HEK293 (cell line): ENCODE results near the gene HYAL3.

ENCODE experiments used
- CTCF ChIA-PET: fragments of 350-600 bp; formaldehyde crosslinking; extraction: SDS; loops from one replicate; lab custom pipeline; 2021; ENCODE audit warnings: antibody characterized with exemption; lab: Yijun Ruan, JAX
- POLR2A ChIA-PET: fragments of 300-600 bp; formaldehyde crosslinking; extraction: SDS; loops from one replicate; lab custom pipeline; 2020; ENCODE audit warnings: antibody characterized with exemption, inconsistent platforms; lab: Yijun Ruan, JAX
- H3K27ac ChIP-seq: fragments of 200-500 bp; sonication (Bioruptor generic); 2 replicates; pipeline ENCODE4 v1.5.1; 2014; ENCODE audit warnings: low read depth, low read length, control low read depth, inconsistent platforms; ENCODE audit errors: extremely low read depth
- H3K36me3 ChIP-seq, 2 experiments: fragments of 200-500 bp in 1 of 2; sonication (Bioruptor generic) in 1 of 2; 1 replicate in 1 of 2; 2 replicates in 1 of 2; pipeline ENCODE4 v1.5.1; 2014 to 2017; ENCODE audit warnings: inconsistent platforms in 2 of 2, low read length in 2 of 2; ENCODE audit not compliant: control insufficient read depth in 2 of 2, insufficient read depth in 1 of 2
- H3K4me1 ChIP-seq: fragments of 200-500 bp; sonication (Bioruptor generic); 2 replicates; pipeline ENCODE4 v1.5.1; 2014; ENCODE audit warnings: mild to moderate bottlenecking, low read length, inconsistent platforms; ENCODE audit not compliant: control insufficient read depth, insufficient read depth
- H3K4me3 ChIP-seq: 2 replicates; pipeline ENCODE4 v1.5.1; 2011; ENCODE audit warnings: low read depth, mild to moderate bottlenecking, control low read depth, low read length, moderate library complexity
- H3K9me3 ChIP-seq: fragments of 200-500 bp; sonication (Bioruptor generic); 2 replicates; pipeline ENCODE4 v1.5.1; 2014; ENCODE audit warnings: low read depth, low read length, inconsistent platforms; ENCODE audit not compliant: control insufficient read depth, insufficient read depth
- EGR2 ChIP-seq: fragments of 450-650 bp; formaldehyde crosslinking; IDR thresholded peaks from 2 replicates; pipeline ENCODE4 v1.5.1; 2016; ENCODE audit warnings: low read depth, missing biosample characterization, missing genetic modification characterization
- HIC1 ChIP-seq: fragments of 450-650 bp; formaldehyde crosslinking; IDR thresholded peaks from 2 replicates; pipeline ENCODE4 v1.5.1; 2016; ENCODE audit warnings: missing biosample characterization, missing genetic modification characterization
- OVOL3 ChIP-seq: fragments of 450-650 bp; formaldehyde crosslinking; IDR thresholded peaks from 2 replicates; pipeline ENCODE4 v1.5.1; 2016; ENCODE audit warnings: missing biosample characterization, missing genetic modification characterization
- PATZ1 ChIP-seq: fragments of 450-650 bp; formaldehyde crosslinking; IDR thresholded peaks from 2 replicates; pipeline ENCODE4 v1.5.1; 2016; ENCODE audit warnings: missing biosample characterization, missing genetic modification characterization
- RBAK ChIP-seq: fragments of 450-650 bp; formaldehyde crosslinking; IDR thresholded peaks from 2 replicates; pipeline ENCODE4 v1.5.1; 2016; ENCODE audit warnings: missing biosample characterization, missing genetic modification characterization
- SETDB1 ChIP-seq: IDR thresholded peaks from one replicate; pipeline ENCODE4 v1.6.1; 2017; ENCODE audit warnings: mild to moderate bottlenecking, low read length, moderate library complexity, mixed read lengths; ENCODE audit not compliant: insufficient read length
- SP3 ChIP-seq: fragments of 450-650 bp; formaldehyde crosslinking; IDR thresholded peaks from 2 replicates; pipeline ENCODE4 v1.5.1; 2016; ENCODE audit warnings: missing biosample characterization, missing genetic modification characterization
- TCF7L2 ChIP-seq: IDR thresholded peaks from 2 replicates; pipeline ENCODE4 v1.6.1; 2011; ENCODE audit warnings: low read depth, mild to moderate bottlenecking, inconsistent platforms, low read length, moderate library complexity, borderline replicate concordance
- TSHZ1 ChIP-seq: fragments of 450-650 bp; formaldehyde crosslinking; IDR thresholded peaks from 2 replicates; pipeline ENCODE4 v1.5.1; 2016; ENCODE audit warnings: missing biosample characterization, missing genetic modification characterization, borderline replicate concordance
- WT1 ChIP-seq: fragments of 450-650 bp; formaldehyde crosslinking; IDR thresholded peaks from 2 replicates; pipeline ENCODE4 v1.5.1; 2016; ENCODE audit warnings: missing biosample characterization, missing genetic modification characterization
- ZBTB49 ChIP-seq: fragments of 450-650 bp; formaldehyde crosslinking; IDR thresholded peaks from 2 replicates; pipeline ENCODE4 v1.5.1; 2016; ENCODE audit warnings: missing biosample characterization, missing genetic modification characterization, low read depth
- ZFP3 ChIP-seq: fragments of 450-650 bp; formaldehyde crosslinking; IDR thresholded peaks from 2 replicates; pipeline ENCODE4 v1.5.1; 2016; ENCODE audit warnings: low read depth, missing biosample characterization, missing genetic modification characterization
- ZNF16 ChIP-seq: fragments of 450-650 bp; formaldehyde crosslinking; IDR thresholded peaks from 2 replicates; pipeline ENCODE4 v1.5.1; 2016; ENCODE audit warnings: low read depth, missing biosample characterization, missing genetic modification characterization
- ZNF449 ChIP-seq: fragments of 450-650 bp; formaldehyde crosslinking; IDR thresholded peaks from 2 replicates; pipeline ENCODE4 v1.5.1; 2017; ENCODE audit warnings: missing biosample characterization, mild to moderate bottlenecking, missing genetic modification characterization, moderate library complexity
- ZNF555 ChIP-seq: fragments of 450-650 bp; formaldehyde crosslinking; conservative IDR thresholded peaks from 2 replicates; pipeline ENCODE4 v1.5.1; 2017; ENCODE audit warnings: missing biosample characterization, mild to moderate bottlenecking, missing genetic modification characterization, inconsistent platforms
- ZNF596 ChIP-seq: fragments of 450-650 bp; IDR thresholded peaks from 2 replicates; pipeline ENCODE4 v1.5.0; 2018; ENCODE audit warnings: missing biosample characterization, mild to moderate bottlenecking, missing genetic modification characterization, moderate library complexity
- ZNF610 ChIP-seq: fragments of 450-650 bp; formaldehyde crosslinking; IDR thresholded peaks from 2 replicates; pipeline ENCODE4 v1.5.1; 2016; ENCODE audit warnings: missing biosample characterization, missing genetic modification characterization, borderline replicate concordance
- ZNF658 ChIP-seq: fragments of 450-650 bp; formaldehyde crosslinking; IDR thresholded peaks from 2 replicates; pipeline ENCODE4; 2016; ENCODE audit warnings: missing biosample characterization, missing genetic modification characterization
- ZNF777 ChIP-seq: fragments of 450-650 bp; formaldehyde crosslinking; IDR thresholded peaks from 2 replicates; pipeline ENCODE4 v1.5.1; 2017; ENCODE audit warnings: missing biosample characterization, missing genetic modification characterization, borderline replicate concordance
- ZSCAN16 ChIP-seq: fragments of 450-650 bp; formaldehyde crosslinking; IDR thresholded peaks from 2 replicates; pipeline ENCODE4 v1.5.1; 2016; ENCODE audit warnings: missing biosample characterization, missing genetic modification characterization

The HYAL3 gene

GRCh38 chr3:50267280-50267913 is 31.8 kb downstream of the HYAL3 start (continued):
- TF ChIP-seq HIC1 (tag by site-specific recombination) (0 out of 2 replicates have a peak, but pooled peaks have one; percentile 26), PATZ1 (peak; percentile 40; the same call in 1 of the 2 replicates), ZBTB49 (tag by site-specific recombination) (no peak), ZNF777 (tag by site-specific recombination) (no peak), ZFP3 (tag by site-specific recombination) (no peak), EGR2 (tag by site-specific recombination) (peak; percentile 80)

GRCh38 chr3:50266836-50267235 is 32.4 kb downstream of the HYAL3 start:
- Histone ChIP-seq H3K36me3 (no peaks in the 10 kb centered on the region), H3K27ac (no peak overlapping the region), H3K4me1 (peaks cover 3% of the 10 kb centered on the region; the same call in 1 of the 2 replicates), H3K4me3 (no peak overlapping the region), H3K9me3 (no peaks in the 10 kb centered on the region)
- TF ChIP-seq ZNF449 (tag by site-specific recombination) (no peak), ZSCAN16 (tag by site-specific recombination) (no peak), TCF7L2 (no peak), OVOL3 (no peak), ZNF610 (tag by site-specific recombination) (no peak), SP3 (no peak), ZNF596 (tag by site-specific recombination) (no peak), ZNF658 (tag by site-specific recombination) (no peak), WT1 (no peak), TSHZ1 (tag by site-specific recombination) (no peak), ZNF555 (tag by site-specific recombination) (no peak), ZNF16 (tag by site-specific recombination) (no peak), SETDB1 (no peak), RBAK (tag by site-specific recombination) (no peak)
- ChIA-PET POLR2A (interaction anchor here (0.6 kb wide), 1 partner anchor 23 kb away, joined by 3 read pairs; no protein-coding TSS in a partner anchor), CTCF (interaction anchor here (0.7 to 1.8 kb wide), 4 partner anchors 20 to 1677 kb away, joined by 3 to 8 read pairs (median 4); no protein-coding TSS in a partner anchor)
